Panc1 (cell line): ENCODE measurements around the gene STMN1.

Experiments used
- CTCF ChIP-seq: fragments of 450-650 bp; IDR thresholded peaks from 2 replicates; pipeline ENCODE4 v1.5.1; 2017; ENCODE audit warnings: mild to moderate bottlenecking
- REST ChIP-seq, 2 experiments: IDR thresholded peaks; 2 replicates each; pipeline ENCODE4 v1.6.1; 2011 to 2012; ENCODE audit warnings: low read depth in 2 of 2, control low read depth in 1 of 2, low read length in 1 of 2, mild to moderate bottlenecking in 1 of 2, moderate library complexity in 1 of 2; ENCODE audit not compliant: insufficient read depth in 1 of 2

GRCh38 chr1:25888426-25888987, 17.7 kb downstream of the STMN1 start:
- TF ChIP-seq CTCF (no peak), REST (IDR thresholded peaks at IDR 0.05; ENCODE audit: insufficient read depth in 1 of 2, low read depth in 2 of 2, low read length in 1 of 2) (no peak)
